Adipose tissue (tissue), 3 donors: ENCODE results near the gene MLST8. TPM values are rescaled to one million over a fixed set of nuclear protein-coding genes. Genes with fewer than 3 reads are reported as not detected.
"Not testable (repeated sequence)": the region's sequence is repeated elsewhere in the genome, so short reads cannot be mapped to it uniquely, and the experiment has no call there.

Experiments used
- H3K27ac ChIP-seq: one replicate; pipeline ENCODE4 v1.5.1; 2013; ENCODE audit warnings: low read depth, low read length
- WGBS, 3 donors: extraction: QIAGEN DNeasy Blood & Tissue Kit; methylation state at CpG; one replicate each; pipeline ENCODE4 v1.1.7; 2013; 5-methylcytosine and 5-hydroxymethylcytosine counted together
- polyA plus RNA-seq, 3 donors: library from polyadenylated mRNA; stranded (reverse); fragments of 200-250 nt; gene quantifications; one replicate each; pipeline ENCODE4 v1.2.3, GENCODE V29; 2013
- donor health status: healthy with polysubstance abuse.
- donor health status: Bipolar disorder and iron deficiency.
- donor health status: healthy.

MLST8 gene
- polyA plus RNA-seq, 3 donors = 53.8 to 56.0 (median 53.9) TPM

DNA sequence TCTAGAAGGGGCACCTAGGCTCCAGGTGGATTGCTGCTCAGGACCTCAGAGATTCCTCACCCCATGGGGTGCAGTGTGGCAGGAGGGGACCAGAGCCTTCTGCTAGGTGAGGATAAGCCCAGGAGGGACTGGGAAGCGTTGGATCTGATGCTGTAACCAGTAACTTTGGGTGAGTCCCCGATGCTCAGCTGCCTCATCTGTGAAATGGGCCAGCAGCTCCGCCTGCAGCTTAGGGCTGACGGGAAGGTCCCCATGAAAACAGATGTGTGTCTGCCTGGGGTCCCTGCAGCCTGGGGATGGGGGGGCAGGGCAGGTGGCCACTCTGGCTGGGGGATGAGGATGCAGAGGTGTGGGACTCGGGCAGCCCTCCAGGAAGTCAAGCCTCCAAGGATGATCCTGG, 6.2 kb upstream of the MLST8 start:
- WGBS, 3 donors = 71 to 73% (median 73%) methylated on average over 5 of the region's 5 CpGs
- H3K27ac ChIP-seq = no peak overlapping the region

- WGBS, 3 donors = 65 to 74% (median 70%) methylated on average over 14 of the region's 14 CpGs
- no peak overlapping the region for H3K27ac ChIP-seq
These were observed 5.6 kb upstream of the MLST8 start for GRCh38 chr16:2199621-2200139.

DNA sequence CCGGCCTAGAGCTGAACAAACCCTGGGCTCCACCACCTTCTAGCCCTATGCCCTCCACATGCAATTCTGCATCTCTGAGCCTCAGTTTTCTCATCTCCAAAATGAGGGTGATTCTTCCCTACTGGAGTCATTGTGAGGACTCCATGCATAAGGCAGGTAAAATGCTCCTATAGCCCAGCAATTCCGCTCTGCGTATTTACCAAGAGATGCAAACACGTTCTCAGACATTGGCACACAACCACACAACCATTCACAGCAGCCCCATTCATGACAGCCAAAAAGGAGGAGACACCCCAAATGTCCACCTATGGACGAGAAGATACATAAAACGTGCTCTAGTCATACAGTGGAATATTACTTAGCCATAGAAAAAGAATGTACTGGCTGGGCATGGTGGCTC, 4.9 kb upstream of the MLST8 start:
- no peak overlapping the region for H3K27ac ChIP-seq
- WGBS, 3 donors = 81 to 91% (median 87%) methylated on average over 6 of the region's 6 CpGs

GRCh38 chr16:2203119-2203688, 2.0 kb upstream of the MLST8 start:
- H3K27ac ChIP-seq = not testable (repeated sequence)
- 94 to 96% (median 96%) methylated on average over 8 of the region's 8 CpGs for WGBS, 3 donors

GRCh38 chr16:2204416-2205103, 694 bp upstream of the MLST8 start:
- 79 to 80% (median 79%) methylated on average over 13 of the region's 13 CpGs for whole genome bisulfite sequencing, 3 donors
- H3K27ac ChIP-seq = no peak overlapping the region

GRCh38 chr16:2205967-2206313, 686 bp downstream of the MLST8 start:
- no peak overlapping the region for H3K27ac ChIP-seq

GRCh38 chr16:2206420-2206779, 1.1 kb downstream of the MLST8 start:
- H3K27ac ChIP-seq = no peak overlapping the region
- WGBS, 3 donors = 75 to 79% (median 77%) methylated on average over 18 of the region's 18 CpGs

More at GRCh38 chr16:2205967-2206313, 686 bp downstream of the MLST8 start:
- 6 to 15% (median 10%) methylated on average over 16 of the region's 16 CpGs for WGBS, 3 donors

DNA sequence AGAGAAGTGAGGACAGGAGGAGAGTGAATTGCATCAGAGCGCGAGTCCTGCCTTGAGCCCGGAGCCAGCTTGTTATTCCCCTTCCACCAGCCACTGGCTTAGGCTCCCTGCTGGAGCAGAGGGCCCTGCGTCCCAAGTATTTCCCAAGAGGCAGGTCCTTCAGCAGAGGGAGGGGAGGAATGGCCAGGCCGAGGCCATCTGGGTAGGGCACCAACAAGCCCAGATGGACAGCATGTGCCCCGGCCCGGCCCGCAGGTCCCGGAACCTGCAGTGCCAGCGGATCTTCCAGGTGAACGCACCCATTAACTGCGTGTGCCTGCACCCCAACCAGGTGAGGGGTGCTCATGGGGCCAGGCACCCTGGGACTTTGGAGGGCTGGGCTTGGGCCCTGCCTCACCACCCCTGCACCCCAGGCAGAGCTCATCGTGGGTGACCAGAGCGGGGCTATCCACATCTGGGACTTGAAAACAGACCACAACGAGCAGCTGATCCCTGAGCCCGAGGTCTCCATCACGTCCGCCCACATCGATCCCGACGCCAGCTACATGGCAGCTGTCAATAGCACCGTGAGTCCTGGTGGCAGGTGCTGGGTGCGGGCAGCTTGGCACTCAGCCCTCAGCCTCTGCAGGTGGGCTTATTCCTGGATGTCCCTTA, 1.7 kb downstream of the MLST8 start:
- H3K27ac ChIP-seq = no peak overlapping the region
- 85 to 87% (median 86%) methylated on average over 23 of the region's 23 CpGs for WGBS, 3 donors

- no peak overlapping the region for H3K27ac ChIP-seq
- WGBS, 3 donors = 89 to 93% (median 92%) methylated on average over 9 of the region's 9 CpGs
These were observed 2.6 kb downstream of the MLST8 start for GRCh38 chr16:2207872-2208271.

GRCh38 chr16:2208308-2208707, 3.1 kb downstream of the MLST8 start:
- WGBS, 3 donors = 78 to 84% (median 83%) methylated on average over 23 of the region's 23 CpGs
- H3K27ac ChIP-seq = no peak overlapping the region

DNA sequence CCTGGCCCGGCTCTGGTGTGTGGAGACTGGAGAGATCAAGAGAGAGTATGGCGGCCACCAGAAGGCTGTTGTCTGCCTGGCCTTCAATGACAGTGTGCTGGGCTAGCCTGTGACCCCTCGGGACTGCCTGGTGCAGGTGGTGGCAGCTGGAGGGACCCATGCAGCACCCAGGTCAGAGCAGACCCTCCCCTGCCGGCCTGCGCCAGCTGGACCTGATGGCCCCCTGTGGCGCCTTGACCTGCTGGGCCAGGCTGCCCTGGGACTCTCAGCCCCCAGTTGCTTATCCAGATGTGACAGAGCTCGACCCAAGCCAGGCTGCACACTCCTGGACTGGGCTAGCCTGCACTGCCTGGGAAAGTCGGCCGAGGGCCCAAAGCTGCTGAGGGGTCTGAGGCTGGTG, 3.5 kb downstream of the MLST8 start:
- no peak overlapping the region for H3K27ac ChIP-seq
- 91 to 93% (median 93%) methylated on average over 8 to 9 of the region's 9 CpGs for WGBS, 3 donors

- 86 to 90% (median 87%) methylated on average over 28 to 29 of the region's 29 CpGs for WGBS, 3 donors
- H3K27ac ChIP-seq = no peak overlapping the region
These were observed 4.2 kb downstream of the MLST8 start for GRCh38 chr16:2209258-2210008.

DNA sequence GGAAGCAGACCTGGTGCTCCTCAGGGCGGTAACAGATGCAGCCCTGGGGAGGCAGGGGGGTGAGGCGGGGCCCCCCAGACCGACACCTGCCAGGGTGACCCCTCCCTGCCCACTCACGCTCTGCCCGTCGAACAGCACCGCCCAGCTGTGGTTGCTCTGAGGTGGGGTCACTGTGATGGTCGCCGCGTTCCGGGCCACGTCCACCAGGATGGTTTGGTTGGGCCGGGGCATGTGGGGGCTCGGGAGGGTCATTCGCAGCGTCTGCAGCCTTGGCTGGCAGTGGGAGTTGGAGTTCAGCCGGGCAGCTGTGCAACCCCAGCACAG, 4.7 kb downstream of the MLST8 start:
- H3K27ac ChIP-seq = no peak overlapping the region
- 92 to 96% (median 94%) methylated on average over 14 to 17 of the region's 17 CpGs for WGBS, 3 donors

DNA sequence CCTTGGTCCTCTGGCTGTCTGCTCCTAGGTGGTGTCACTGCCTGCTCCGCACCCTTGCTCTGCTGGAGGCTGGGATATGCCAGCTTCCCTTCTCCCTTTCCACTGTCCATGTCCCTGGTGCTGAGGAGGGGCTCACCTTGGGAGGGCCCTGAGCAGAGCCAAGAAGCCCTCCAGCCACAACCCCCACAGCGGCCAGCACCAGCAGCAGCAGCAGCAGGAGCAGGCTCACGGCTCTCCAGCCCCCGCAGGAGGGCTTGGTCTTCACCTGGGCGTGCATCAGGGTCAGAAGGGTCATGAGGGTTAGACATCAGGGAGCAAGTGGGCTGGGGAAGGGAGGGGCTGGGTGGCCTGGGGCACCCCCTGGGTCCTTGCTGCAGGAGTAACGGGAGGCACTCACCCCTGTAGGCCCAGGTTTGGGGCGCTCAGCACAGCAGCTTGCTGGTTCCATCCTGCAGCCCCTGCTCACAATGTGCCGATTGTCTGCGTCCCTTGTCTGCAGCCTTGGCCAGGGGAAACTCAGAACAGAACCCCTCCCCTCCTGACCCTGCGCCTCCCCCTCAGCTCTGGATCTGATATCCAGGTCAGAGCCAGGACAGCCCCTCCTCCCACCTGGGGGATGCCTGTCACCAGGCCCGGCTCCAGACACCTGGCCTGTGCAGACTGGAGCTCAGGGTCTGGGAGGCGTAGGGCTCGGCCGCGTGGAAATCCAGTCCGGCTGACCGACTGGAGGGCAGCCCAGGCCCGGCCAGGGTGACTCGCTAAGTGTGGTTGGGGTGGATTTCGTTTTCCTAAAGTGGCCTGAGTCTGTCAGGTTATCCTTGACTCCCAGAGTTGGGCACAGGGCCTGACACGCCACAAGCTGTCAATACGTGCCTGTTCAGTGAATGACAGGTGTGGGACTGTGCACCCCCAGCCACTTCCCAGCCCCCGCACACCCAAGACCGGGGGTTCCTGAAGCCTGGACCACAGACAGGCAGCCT, 5.4 kb downstream of the MLST8 start, which contains the start of gene BRICD5:
BRICD5 (minus strand) TSS at position 478 of the 980 bp plus-strand sequence; CDS start at position 448, 30 bp downstream.
- 73 to 75% (median 74%) methylated on average over 24 of the region's 24 CpGs for WGBS, 3 donors
- H3K27ac ChIP-seq = no peak within 1 kb of the TSS

- 67 to 88% (median 82%) methylated on average over 11 of the region's 11 CpGs for WGBS, 3 donors
- no peak overlapping the region for H3K27ac ChIP-seq
These were observed 6.7 kb downstream of the MLST8 start for GRCh38 chr16:2211923-2212347.

GRCh38 chr16:2212362-2213324, 7.4 kb downstream of the MLST8 start:
- H3K27ac ChIP-seq = no peak overlapping the region
- 36 to 66% (median 62%) methylated on average over 18 to 19 of the region's 19 CpGs for WGBS, 3 donors
